HCT116 (cell line): ENCODE data around the gene ALDH3A1. TPM values are rescaled to one million over a fixed set of nuclear protein-coding genes. Genes with fewer than 3 reads are reported as not detected.
A peak's percentile ranks its signal among the peaks of the same experiment; 100 is the strongest.

ENCODE experiments used
- ATAC-seq: fragments of 200-7000 bp; cut with Tn5 transposase; 2 replicates; pipeline ENCODE4 v1.9.1; 2020; ENCODE audit warnings: mild to moderate bottlenecking, moderate library complexity
- BruUV-seq: library from RNA; stranded (reverse); fragments of 400-500 nt; replicated peaks from 2 replicates; lab custom pipeline; 2021; lab: Mats Ljungman, UMichigan
- CTCF ChIA-PET: fragments of 300-600 bp; sonication (Branson Sonifier 250); formaldehyde crosslinking; loops from one replicate; lab custom pipeline; 2021; ENCODE audit warnings: antibody characterized with exemption; lab: Charles Lee
- POLR2A ChIA-PET: fragments of 300-600, 350-600 bp; sonication (Branson Sonifier 250); formaldehyde crosslinking; loops from one replicate; lab custom pipeline; 2021; ENCODE audit warnings: antibody characterized with exemption; lab: Charles Lee
- RAD21 ChIA-PET, 2 experiments: fragments of 300-600 bp; sonication (Branson Sonifier 250); formaldehyde crosslinking; loops; one replicate each; lab custom pipeline; 2023; ENCODE audit warnings: low total read pairs in 2 of 2; ENCODE audit not compliant: uncharacterized antibody in 2 of 2, unreplicated experiment in 2 of 2, low non-redundant PET in 1 of 2; lab: Charles Lee
- DNase-seq: peaks from one replicate; pipeline ENCODE4 v3.0.0-alpha.2; 2010; ENCODE audit warnings: low read depth, low spot score
- H2AFZ ChIP-seq: fragments of 200-600 bp; shearing (Covaris generic), sonication (generic); 2 replicates; pipeline ENCODE4 v1.6.1; 2017; ENCODE audit warnings: low read depth, mixed run types, mixed read lengths, antibody characterized with exemption, low read length; ENCODE audit not compliant: poor library complexity, severe bottlenecking
- H3K27ac ChIP-seq: 2 replicates; pipeline ENCODE4 v1.5.1; 2012; ENCODE audit warnings: low read depth, low read length
- H3K27me3 ChIP-seq: fragments of 200-600 bp; sonication (generic); 2 replicates; pipeline ENCODE4 v1.6.1; 2016; ENCODE audit warnings: mixed run types, low read length, mixed read lengths; ENCODE audit not compliant: insufficient read depth
- H3K36me3 ChIP-seq, 2 experiments: fragments of 200-500 bp in 1 of 2; fragments of 200-600 bp in 1 of 2; sonication (Bioruptor generic) in 1 of 2; sonication (generic) in 1 of 2; 2 replicates each; pipeline versions ENCODE4 v1.5.1 to v1.6.1; 2014 to 2016; ENCODE audit warnings: low read length in 2 of 2, inconsistent platforms in 1 of 2, mixed read lengths in 1 of 2, mixed run types in 1 of 2; ENCODE audit not compliant: insufficient read depth in 2 of 2, control insufficient read depth in 1 of 2
- H3K4me1 ChIP-seq, 2 experiments: fragments of 200-600 bp in 1 of 2; sonication (generic) in 1 of 2; 2 replicates each; pipeline versions ENCODE4 v1.5.1 to v1.6.1; 2012 to 2017; ENCODE audit warnings: low read length in 2 of 2, inconsistent platforms in 1 of 2, mild to moderate bottlenecking in 1 of 2, mixed read lengths in 1 of 2, mixed run types in 1 of 2, moderate library complexity in 1 of 2; ENCODE audit not compliant: insufficient read depth in 2 of 2, control insufficient read depth in 1 of 2
- H3K4me2 ChIP-seq: fragments of 200-600 bp; sonication (generic); 2 replicates; pipeline ENCODE4 v1.6.1; 2017; ENCODE audit warnings: mixed run types, low read length, mixed read lengths
- H3K4me3 ChIP-seq, 2 experiments: fragments of 200-600 bp in 1 of 2; sonication (generic) in 1 of 2; replicated peaks in 1 of 2; 2 replicates each; pipeline ENCODE4 v1.5.1; 2011 to 2016; ENCODE audit warnings: low read length in 2 of 2, control low read depth in 1 of 2, low read depth in 1 of 2, mild to moderate bottlenecking in 1 of 2, mixed read lengths in 1 of 2, mixed run types in 1 of 2
- H3K79me2 ChIP-seq: fragments of 200-600 bp; sonication (generic); 2 replicates; pipeline ENCODE4 v1.6.1; 2017; ENCODE audit warnings: mild to moderate bottlenecking, mixed run types, low read length, moderate library complexity, mixed read lengths; ENCODE audit not compliant: insufficient read depth
- H3K9ac ChIP-seq: fragments of 200-600 bp; sonication (generic); 2 replicates; pipeline ENCODE4 v1.6.1; 2016; ENCODE audit warnings: low read length, mixed read lengths
- H3K9me2 ChIP-seq: fragments of 200-600 bp; sonication (generic), shearing (Covaris generic); 2 replicates; pipeline ENCODE4 v1.6.1; 2017; ENCODE audit warnings: mixed run types, mild to moderate bottlenecking, moderate library complexity; ENCODE audit not compliant: insufficient read depth
- H3K9me3 ChIP-seq, 2 experiments: fragments of 200-500 bp in 1 of 2; fragments of 200-600 bp in 1 of 2; sonication (Bioruptor generic) in 1 of 2; sonication (generic) in 1 of 2; 2 replicates each; pipeline ENCODE4 v1.6.1; 2014 to 2017; ENCODE audit warnings: low read length in 2 of 2, mixed read lengths in 2 of 2, inconsistent platforms in 1 of 2, low read depth in 1 of 2, mild to moderate bottlenecking in 1 of 2, mixed run types in 1 of 2, moderate library complexity in 1 of 2; ENCODE audit not compliant: control insufficient read depth in 1 of 2, insufficient read depth in 1 of 2
- H4K20me1 ChIP-seq: fragments of 200-600 bp; sonication (generic), shearing (Covaris generic); 2 replicates; pipeline ENCODE4 v1.6.1; 2017; ENCODE audit warnings: mixed run types, mild to moderate bottlenecking, moderate library complexity; ENCODE audit not compliant: insufficient read depth
- CEBPB ChIP-seq: IDR thresholded peaks from 2 replicates; pipeline ENCODE4 v1.6.1; 2012; ENCODE audit warnings: low read depth
- EGR1 ChIP-seq: IDR thresholded peaks from 2 replicates; pipeline ENCODE4 v1.6.1; 2012; ENCODE audit warnings: low read depth
- ELF1 ChIP-seq: IDR thresholded peaks from 2 replicates; pipeline ENCODE4 v1.6.1; 2012; ENCODE audit warnings: low read depth, borderline replicate concordance
- EZH2 ChIP-seq: fragments of 200-600 bp; sonication (generic); IDR thresholded peaks from 2 replicates; pipeline ENCODE4 v1.6.1; 2017; ENCODE audit warnings: antibody characterized with exemption, mixed run types
- EZH2phosphoT487 ChIP-seq: fragments of 200-600 bp; IDR thresholded peaks from 2 replicates; pipeline ENCODE4 v1.6.1; 2018; ENCODE audit warnings: antibody characterized with exemption, borderline replicate concordance
- POLR2A ChIP-seq: IDR thresholded peaks from 2 replicates; pipeline ENCODE4 v1.7.0; 2011; ENCODE audit warnings: borderline replicate concordance; ENCODE audit not compliant: insufficient read depth, insufficient read length; ENCODE audit errors: extremely low read depth
- REST ChIP-seq: IDR thresholded peaks from 2 replicates; pipeline ENCODE4 v1.6.1; 2012; ENCODE audit warnings: low read depth
- SIN3A ChIP-seq: IDR thresholded peaks from 2 replicates; pipeline ENCODE4 v1.6.1; 2012; ENCODE audit warnings: low read depth
- SP1 ChIP-seq: IDR thresholded peaks from 2 replicates; pipeline ENCODE4 v1.6.1; 2012; ENCODE audit warnings: low read depth
- TCF7L2 ChIP-seq: IDR thresholded peaks from 2 replicates; pipeline ENCODE4 v1.7.0; 2011; ENCODE audit warnings: borderline replicate concordance, inconsistent platforms; ENCODE audit not compliant: insufficient read depth, insufficient read length; ENCODE audit errors: extremely low read depth
- YY1 ChIP-seq: IDR thresholded peaks from 2 replicates; pipeline ENCODE4 v1.6.1; 2011; ENCODE audit warnings: low read length, low read depth, moderate library complexity, mild to moderate bottlenecking; ENCODE audit not compliant: insufficient replicate concordance; ENCODE audit errors: extremely low read depth
- ZNF274 ChIP-seq: fragments of 200-500 bp; sonication (Bioruptor generic); IDR thresholded peaks from 2 replicates; pipeline ENCODE4 v1.6.1; 2014; ENCODE audit warnings: mild to moderate bottlenecking, low read depth, low read length, inconsistent platforms
- intact Hi-C: fragments of 100-400 bp; cut with micrococcal nuclease; formaldehyde crosslinking; loops from 2 replicates; pipeline ENCODE4 v1.10.0; 2022
- total RNA-seq: library from RNA; stranded (reverse); gene quantifications from one replicate; pipeline ENCODE4 v1.2.1, GENCODE V29; 2021; ENCODE audit not compliant: unreplicated experiment
- TF ChIP-seq, protein P1 (sequence below): IDR thresholded peaks from 2 replicates; pipeline ENCODE4 v1.6.1; 2012
- TF ChIP-seq, protein P2 (sequence below), 3 experiments: fragments of 200-600 bp in 1 of 3; sonication (generic) in 1 of 3; IDR thresholded peaks in 2 of 3; conservative IDR thresholded peaks in 1 of 3; 2 replicates each; pipeline ENCODE4 v1.5.1; 2012 to 2017; ENCODE audit warnings: low read depth in 2 of 3, low read length in 2 of 3, antibody characterized with exemption in 1 of 3, borderline replicate concordance in 1 of 3, control low read depth in 1 of 3, mild to moderate bottlenecking in 1 of 3, mixed read lengths in 1 of 3, mixed run types in 1 of 3, moderate library complexity in 1 of 3; ENCODE audit not compliant: insufficient read depth in 1 of 3
- TF ChIP-seq, protein P3 (sequence below): IDR thresholded peaks from 2 replicates; pipeline ENCODE4 v1.6.1; 2012

Gene ALDH3A1
- total RNA-seq, 1 experiment from 2014 or later = 0.86 TPM

DNA sequence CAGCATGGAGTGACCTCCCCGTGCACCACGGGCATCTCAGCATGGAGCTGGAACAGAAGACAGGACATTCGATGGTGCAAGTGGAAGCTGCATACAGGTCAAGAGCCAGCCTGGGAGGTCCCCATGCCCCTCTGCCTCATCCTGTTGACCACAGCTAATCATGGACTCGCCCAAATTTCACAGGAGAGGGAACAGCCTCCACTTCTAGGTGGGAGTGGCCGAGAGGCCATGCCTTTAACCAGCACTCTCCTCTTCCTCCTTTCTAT lies 28.0 kb downstream of the ALDH3A1 start (continued):
- TF ChIP-seq ELF1 (no peak), EZH2 (no peak), YY1 (no peak), SP1 (no peak), SIN3A (no peak), EZH2phosphoT487 (no peak), CEBPB (no peak)
- TF ChIP-seq, protein P1, sequence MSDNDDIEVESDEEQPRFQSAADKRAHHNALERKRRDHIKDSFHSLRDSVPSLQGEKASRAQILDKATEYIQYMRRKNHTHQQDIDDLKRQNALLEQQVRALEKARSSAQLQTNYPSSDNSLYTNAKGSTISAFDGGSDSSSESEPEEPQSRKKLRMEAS = no peak
- TF ChIP-seq, protein P2, sequence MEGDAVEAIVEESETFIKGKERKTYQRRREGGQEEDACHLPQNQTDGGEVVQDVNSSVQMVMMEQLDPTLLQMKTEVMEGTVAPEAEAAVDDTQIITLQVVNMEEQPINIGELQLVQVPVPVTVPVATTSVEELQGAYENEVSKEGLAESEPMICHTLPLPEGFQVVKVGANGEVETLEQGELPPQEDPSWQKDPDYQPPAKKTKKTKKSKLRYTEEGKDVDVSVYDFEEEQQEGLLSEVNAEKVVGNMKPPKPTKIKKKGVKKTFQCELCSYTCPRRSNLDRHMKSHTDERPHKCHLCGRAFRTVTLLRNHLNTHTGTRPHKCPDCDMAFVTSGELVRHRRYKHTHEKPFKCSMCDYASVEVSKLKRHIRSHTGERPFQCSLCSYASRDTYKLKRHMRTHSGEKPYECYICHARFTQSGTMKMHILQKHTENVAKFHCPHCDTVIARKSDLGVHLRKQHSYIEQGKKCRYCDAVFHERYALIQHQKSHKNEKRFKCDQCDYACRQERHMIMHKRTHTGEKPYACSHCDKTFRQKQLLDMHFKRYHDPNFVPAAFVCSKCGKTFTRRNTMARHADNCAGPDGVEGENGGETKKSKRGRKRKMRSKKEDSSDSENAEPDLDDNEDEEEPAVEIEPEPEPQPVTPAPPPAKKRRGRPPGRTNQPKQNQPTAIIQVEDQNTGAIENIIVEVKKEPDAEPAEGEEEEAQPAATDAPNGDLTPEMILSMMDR (IDR thresholded peaks at IDR 0.05 in 2 of 3, conservative IDR thresholded peaks at IDR 0.05 in 1 of 3; ENCODE audit: borderline replicate concordance in 1 of 3, insufficient read depth in 1 of 3, low read depth in 2 of 3, low read length in 2 of 3) = no peak

- RAD21 ChIA-PET = no interaction called here
- no peaks in the 10 kb centered on the region for H4K20me1 ChIP-seq
- POLR2A ChIA-PET = no interaction called here
These were observed 28.5 kb downstream of the ALDH3A1 start for GRCh38 chr17:19719355-19720209.

More at GRCh38 chr17:19719355-19720209, 28.5 kb downstream of the ALDH3A1 start:
- no peak overlapping the region for H2AFZ ChIP-seq
- no peaks in the 10 kb centered on the region for H3K36me3 ChIP-seq
- BruUV-seq = no TSS peak
- no peak for TF ChIP-seq SP1
- no peak for TF ChIP-seq YY1
- no peak for TF ChIP-seq REST
- no peak for TF ChIP-seq TCF7L2
- no peak for TF ChIP-seq ELF1
- no peak for TF ChIP-seq EGR1
- no peak for TF ChIP-seq POLR2A
- TF ChIP-seq, protein P3, sequence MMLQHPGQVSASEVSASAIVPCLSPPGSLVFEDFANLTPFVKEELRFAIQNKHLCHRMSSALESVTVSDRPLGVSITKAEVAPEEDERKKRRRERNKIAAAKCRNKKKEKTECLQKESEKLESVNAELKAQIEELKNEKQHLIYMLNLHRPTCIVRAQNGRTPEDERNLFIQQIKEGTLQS = no peak
- no peak for TF ChIP-seq ZNF274
- ATAC-seq (peak; percentile 61), DNase-seq (no peak)
- intact Hi-C loops = no loop called here
- no peaks in the 10 kb centered on the region for H3K9me2 ChIP-seq
- H3K9me3 ChIP-seq = no peaks in the 10 kb centered on the region
- H3K27ac ChIP-seq = no peak overlapping the region
- H3K27me3 ChIP-seq = no peaks in the 10 kb centered on the region
- H3K4me3 ChIP-seq = no peak overlapping the region
- H3K79me2 ChIP-seq = no peaks in the 10 kb centered on the region
- CTCF ChIA-PET = interaction anchor here (1.2 to 1.4 kb wide), 2 partner anchors 25 to 357 kb away, joined by 3 to 4 read pairs; partner anchors contain the start of gene B9D1
- H3K9ac ChIP-seq = no peak overlapping the region
- peaks cover 13 to 37% of the 10 kb centered on the region in 2 experiments; a peak in 3 of 4 replicates for H3K4me1 ChIP-seq
- peak overlapping the region; percentile 42 for H3K4me2 ChIP-seq
